Measurements from ENCODE around the gene OR8K1.

The OR8K1 gene

GRCh38 chr11:56345739-56346138 lies at the start of gene OR8K1:
Gene OR8K1, plus strand, starts transcription at chr11:56346039. Its CDS starts 0 bp downstream, at chr11:56346039.
- DNase-seq (ENCODE audit: low read depth in 2 of 2), result no peak

GRCh38 chr11:56296898-56297297 lies 48.9 kb upstream of the OR8K1 start:
- DNase-seq (ENCODE audit: low read depth in 2 of 2), result no peak

- no peak for DNase-seq (ENCODE audit: low read depth in 2 of 2)
Measured at GRCh38 chr11:56307836-56308235, 38.0 kb upstream of the OR8K1 start.

GRCh38 chr11:56314844-56315243 lies 31.0 kb upstream of the OR8K1 start, which contains the start of gene OR8K3:
Gene OR8K3, plus strand, starts transcription at chr11:56315144. Its CDS starts 3,163 bp downstream, at chr11:56318307.
- no peak for DNase-seq (ENCODE audit: low read depth in 2 of 2)

GRCh38 chr11:56331861-56332491 lies 13.9 kb upstream of the OR8K1 start:
- DNase-seq (ENCODE audit: low read depth in 2 of 2), result no peak

GRCh38 chr11:56333156-56333555 lies 12.7 kb upstream of the OR8K1 start:
- DNase-seq (ENCODE audit: low read depth in 2 of 2), result no peak

- no peak for DNase-seq (ENCODE audit: low read depth in 2 of 2)
Measured at GRCh38 chr11:56340289-56340688, 5.5 kb upstream of the OR8K1 start.

GRCh38 chr11:56353991-56354390 lies 8.2 kb downstream of the OR8K1 start, which contains the start of gene OR8J1:
Gene OR8J1, plus strand, starts transcription at chr11:56354291. Its CDS starts 5,956 bp downstream, at chr11:56360247.
- DNase-seq (ENCODE audit: low read depth in 2 of 2), result no peak

- no peak for DNase-seq (ENCODE audit: low read depth in 2 of 2)
Measured at GRCh38 chr11:56375324-56375723, 29.5 kb downstream of the OR8K1 start, which contains the start of gene OR8U1. Gene OR8U1, plus strand, starts transcription at chr11:56375624. Its CDS starts 0 bp downstream, at chr11:56375624.

GRCh38 chr11:56380120-56380519 lies 34.3 kb downstream of the OR8K1 start:
- no peak for DNase-seq (ENCODE audit: low read depth in 2 of 2)

GRCh38 chr11:56394381-56394780 lies 48.5 kb downstream of the OR8K1 start:
- no peak for DNase-seq (ENCODE audit: low read depth in 2 of 2)

GRCh38 chr11:56396047-56396446 lies 50.2 kb downstream of the OR8K1 start:
- DNase-seq (ENCODE audit: low read depth in 2 of 2), result no peak

All from fibroblast of skin of left quadriceps (primary cell).